ENCODE measurements around the gene NTNG1.

Gene NTNG1

GRCh38 chr1:107405236-107405635, 264.4 kb downstream of the NTNG1 start:
- no peak for DNase-seq (ENCODE audit: low spot score)

- DNase-seq (ENCODE audit: low spot score), result no peak
These were observed 266.2 kb downstream of the NTNG1 start for GRCh38 chr1:107407011-107407410.

- no peak for DNase-seq (ENCODE audit: low spot score)
These were observed 272.7 kb downstream of the NTNG1 start for GRCh38 chr1:107413546-107413945.

GRCh38 chr1:107413951-107414350, 273.1 kb downstream of the NTNG1 start:
- no peak for DNase-seq (ENCODE audit: low spot score)

GRCh38 chr1:107414550-107414949, 273.7 kb downstream of the NTNG1 start:
- DNase-seq (ENCODE audit: low spot score), result no peak

GRCh38 chr1:107415241-107415640, 274.4 kb downstream of the NTNG1 start:
- DNase-seq (ENCODE audit: low spot score), result no peak

GRCh38 chr1:107419003-107419402, 278.2 kb downstream of the NTNG1 start:
- no peak for DNase-seq (ENCODE audit: low spot score)

GRCh38 chr1:107422901-107423300, 282.1 kb downstream of the NTNG1 start:
- no peak for DNase-seq (ENCODE audit: low spot score)

GRCh38 chr1:107430540-107431228, 289.8 kb downstream of the NTNG1 start:
- peak; percentile 6 for DNase-seq (ENCODE audit: low spot score)

GRCh38 chr1:107432108-107432507, 291.3 kb downstream of the NTNG1 start:
- no peak for DNase-seq (ENCODE audit: low spot score)

- DNase-seq (ENCODE audit: low spot score), result no peak
These were observed 292.2 kb downstream of the NTNG1 start for GRCh38 chr1:107433068-107433467.

GRCh38 chr1:107433635-107434360, 293.0 kb downstream of the NTNG1 start:
- DNase-seq (ENCODE audit: low spot score), result no peak

- no peak for DNase-seq (ENCODE audit: low spot score)
These were observed 293.5 kb downstream of the NTNG1 start for GRCh38 chr1:107434361-107434693.

GRCh38 chr1:107436552-107437241, 295.9 kb downstream of the NTNG1 start:
- no peak for DNase-seq (ENCODE audit: low spot score)

GRCh38 chr1:107439567-107439966, 298.7 kb downstream of the NTNG1 start:
- no peak for DNase-seq (ENCODE audit: low spot score)

- no peak for DNase-seq (ENCODE audit: low spot score)
These were observed 301.7 kb downstream of the NTNG1 start for GRCh38 chr1:107442551-107442950.

- DNase-seq (ENCODE audit: low spot score), result no peak
These were observed 302.2 kb downstream of the NTNG1 start for GRCh38 chr1:107443027-107443426.

GRCh38 chr1:107443860-107444259, 303.0 kb downstream of the NTNG1 start:
- DNase-seq (ENCODE audit: low spot score), result no peak

GRCh38 chr1:107444302-107444701, 303.5 kb downstream of the NTNG1 start:
- no peak for DNase-seq (ENCODE audit: low spot score)

- DNase-seq (ENCODE audit: low spot score), result no peak
These were observed 308.5 kb downstream of the NTNG1 start for GRCh38 chr1:107449326-107449725.

- no peak for DNase-seq (ENCODE audit: low spot score)
These were observed 310.2 kb downstream of the NTNG1 start for GRCh38 chr1:107450899-107451664.

- DNase-seq (ENCODE audit: low spot score), result no peak
These were observed 310.9 kb downstream of the NTNG1 start for GRCh38 chr1:107451715-107452114.

Data from hematopoietic multipotent progenitor cell treated with erythropoietin and hydrocortisone succinate and interleukin-3 and kit ligand, for 17 days (in vitro differentiated cells).